Ascending aorta (tissue), 2 donors: Measurements from ENCODE around the gene PTPRS. TPM values are rescaled to one million over a fixed set of nuclear protein-coding genes. Genes with fewer than 3 reads are reported as not detected.

Experiments used
- DNase-seq, 2 donors: peaks; one replicate each; pipeline ENCODE4 v3.0.0-alpha.2; 2019; ENCODE audit warnings: low spot score in 2 of 2
- H3K27ac ChIP-seq, 2 donors: fragments of 200-600 bp; sonication (generic); one replicate each; pipeline ENCODE4 v1.5.1; 2016 to 2017; ENCODE audit warnings: mild to moderate bottlenecking in 1 of 2
- H3K27me3 ChIP-seq: fragments of 200-600 bp; sonication (generic); one replicate; pipeline ENCODE4 v1.5.1; 2017
- H3K36me3 ChIP-seq, 2 donors: fragments of 200-600 bp; sonication (generic); one replicate each; pipeline ENCODE4 v1.5.1; 2016
- H3K4me1 ChIP-seq, 2 donors: fragments of 200-600 bp; sonication (generic); one replicate each; pipeline ENCODE4 v1.5.1; 2016 to 2017; ENCODE audit warnings: mild to moderate bottlenecking in 1 of 2
- H3K4me3 ChIP-seq, 2 donors: fragments of 200-600 bp; sonication (generic); one replicate each; pipeline ENCODE4 v1.5.1; 2016 to 2017; ENCODE audit warnings: mild to moderate bottlenecking in 1 of 2
- H3K9me3 ChIP-seq, 2 donors: fragments of 200-600 bp; sonication (generic); one replicate each; pipeline ENCODE4 v1.5.1; 2016
- intact Hi-C: fragments of 100-400 bp; cut with DNase I; formaldehyde crosslinking; loops from one replicate; pipeline ENCODE4 v1.15.1; 2023
- total RNA-seq: library from RNA; depleted of rRNA; stranded (reverse); fragments of >200 nt; gene quantifications from one replicate; pipeline ENCODE4 v1.1.0, GENCODE V29; 2016
- TF ChIP-seq, protein P1 (sequence below), 3 experiments: fragments of 200-600 bp in 2 of 3; fragments of 450-650 bp in 1 of 3; sonication (generic) in 2 of 3; IDR thresholded peaks; one replicate each; pipeline ENCODE4 v1.5.1; 2016 to 2019; ENCODE audit warnings: antibody characterized with exemption in 3 of 3, mild to moderate bottlenecking in 1 of 3, moderate library complexity in 1 of 3

PTPRS gene
- total RNA-seq, 1 donor from 2014 or later, result 517 TPM

DNA sequence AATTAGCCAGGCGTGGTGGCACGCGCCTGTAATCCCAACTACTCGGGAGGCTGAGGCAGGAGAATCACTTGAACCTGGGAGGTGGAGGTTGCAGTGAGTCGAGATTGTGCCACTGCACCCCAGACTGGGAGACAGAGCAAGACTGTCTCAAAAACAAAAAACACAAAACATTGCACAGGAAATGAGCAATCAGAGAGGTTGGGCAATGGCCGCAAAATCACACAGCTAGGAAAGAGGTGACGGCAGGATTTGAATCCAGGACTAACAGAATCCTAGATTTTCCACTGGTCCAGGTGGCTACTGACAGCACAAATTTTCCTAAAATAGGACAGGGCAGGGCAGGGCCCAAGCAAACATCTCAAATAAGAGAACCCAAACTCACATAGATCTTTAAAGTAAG, 23.3 kb downstream of the PTPRS start:
- Histone ChIP-seq H3K4me1 (no peaks in the 10 kb centered on the region), H3K27me3 (no peaks in the 10 kb centered on the region), H3K36me3 (no peaks in the 10 kb centered on the region), H3K27ac (no peak overlapping the region), H3K9me3 (no peaks in the 10 kb centered on the region), H3K4me3 (no peak overlapping the region)
- intact Hi-C loops, result no loop called here
- no peak for DNase-seq
- TF ChIP-seq, protein P1, sequence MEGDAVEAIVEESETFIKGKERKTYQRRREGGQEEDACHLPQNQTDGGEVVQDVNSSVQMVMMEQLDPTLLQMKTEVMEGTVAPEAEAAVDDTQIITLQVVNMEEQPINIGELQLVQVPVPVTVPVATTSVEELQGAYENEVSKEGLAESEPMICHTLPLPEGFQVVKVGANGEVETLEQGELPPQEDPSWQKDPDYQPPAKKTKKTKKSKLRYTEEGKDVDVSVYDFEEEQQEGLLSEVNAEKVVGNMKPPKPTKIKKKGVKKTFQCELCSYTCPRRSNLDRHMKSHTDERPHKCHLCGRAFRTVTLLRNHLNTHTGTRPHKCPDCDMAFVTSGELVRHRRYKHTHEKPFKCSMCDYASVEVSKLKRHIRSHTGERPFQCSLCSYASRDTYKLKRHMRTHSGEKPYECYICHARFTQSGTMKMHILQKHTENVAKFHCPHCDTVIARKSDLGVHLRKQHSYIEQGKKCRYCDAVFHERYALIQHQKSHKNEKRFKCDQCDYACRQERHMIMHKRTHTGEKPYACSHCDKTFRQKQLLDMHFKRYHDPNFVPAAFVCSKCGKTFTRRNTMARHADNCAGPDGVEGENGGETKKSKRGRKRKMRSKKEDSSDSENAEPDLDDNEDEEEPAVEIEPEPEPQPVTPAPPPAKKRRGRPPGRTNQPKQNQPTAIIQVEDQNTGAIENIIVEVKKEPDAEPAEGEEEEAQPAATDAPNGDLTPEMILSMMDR (IDR thresholded peaks at IDR 0.05), result no peak

DNA sequence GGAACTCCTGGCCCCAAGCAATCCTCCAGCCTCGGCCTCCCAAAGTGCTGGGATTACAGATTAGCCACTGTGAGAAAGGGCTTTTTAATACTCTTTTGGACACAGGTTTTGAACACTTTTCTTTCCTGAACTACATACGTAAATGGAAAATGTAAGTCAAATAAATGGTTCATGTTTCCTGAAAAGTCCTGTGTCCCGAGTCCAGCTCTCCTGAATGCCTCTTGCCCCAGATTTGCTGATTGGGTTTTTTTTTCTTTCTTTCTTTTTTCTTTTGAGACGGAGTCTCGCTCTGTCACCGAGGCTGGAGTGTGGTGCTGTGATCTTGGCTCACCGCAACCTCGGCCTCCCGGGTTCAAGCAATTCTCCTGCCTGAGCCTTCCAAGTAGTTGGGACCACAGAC, 24.5 kb downstream of the PTPRS start:
- H3K4me3 ChIP-seq, result no peak overlapping the region
- intact Hi-C loops, result no loop called here

DNA sequence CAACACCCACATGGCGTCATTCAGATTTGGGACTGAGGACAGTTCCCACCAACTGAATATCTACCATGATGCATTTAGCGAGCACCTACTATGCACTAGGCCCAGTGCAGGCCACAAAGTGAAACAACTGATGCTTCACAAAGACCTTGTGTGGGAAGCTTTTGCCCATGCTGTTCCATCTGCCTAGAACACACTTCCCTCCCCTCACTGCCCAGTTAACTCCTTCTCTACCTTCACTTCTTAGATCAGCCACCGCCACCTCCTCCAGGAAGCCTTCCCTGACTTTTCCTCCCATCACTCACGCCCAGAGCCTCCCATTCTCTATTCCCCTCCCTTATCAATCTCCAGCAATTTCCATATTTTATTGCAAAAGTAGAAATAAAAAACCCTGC, 25.7 kb downstream of the PTPRS start:
- H3K36me3 ChIP-seq, result no peaks in the 10 kb centered on the region
- TF ChIP-seq, protein P1 (IDR thresholded peaks at IDR 0.05), result no peak
- no peak overlapping the region for H3K27ac ChIP-seq
- intact Hi-C loops, result no loop called here
- no peaks in the 10 kb centered on the region for H3K27me3 ChIP-seq
- H3K4me3 ChIP-seq, result no peak overlapping the region
- no peaks in the 10 kb centered on the region for H3K4me1 ChIP-seq
- no peaks in the 10 kb centered on the region for H3K9me3 ChIP-seq
- DNase-seq, result no peak

More for the DNA sequence above, 24.5 kb downstream of the PTPRS start:
- Histone ChIP-seq H3K9me3 (no peaks in the 10 kb centered on the region), H3K27me3 (no peaks in the 10 kb centered on the region), H3K4me1 (no peaks in the 10 kb centered on the region), H3K27ac (no peak overlapping the region), H3K36me3 (no peaks in the 10 kb centered on the region)
- TF ChIP-seq, protein P1 (IDR thresholded peaks at IDR 0.05), result no peak
- DNase-seq, result no peak

DNA sequence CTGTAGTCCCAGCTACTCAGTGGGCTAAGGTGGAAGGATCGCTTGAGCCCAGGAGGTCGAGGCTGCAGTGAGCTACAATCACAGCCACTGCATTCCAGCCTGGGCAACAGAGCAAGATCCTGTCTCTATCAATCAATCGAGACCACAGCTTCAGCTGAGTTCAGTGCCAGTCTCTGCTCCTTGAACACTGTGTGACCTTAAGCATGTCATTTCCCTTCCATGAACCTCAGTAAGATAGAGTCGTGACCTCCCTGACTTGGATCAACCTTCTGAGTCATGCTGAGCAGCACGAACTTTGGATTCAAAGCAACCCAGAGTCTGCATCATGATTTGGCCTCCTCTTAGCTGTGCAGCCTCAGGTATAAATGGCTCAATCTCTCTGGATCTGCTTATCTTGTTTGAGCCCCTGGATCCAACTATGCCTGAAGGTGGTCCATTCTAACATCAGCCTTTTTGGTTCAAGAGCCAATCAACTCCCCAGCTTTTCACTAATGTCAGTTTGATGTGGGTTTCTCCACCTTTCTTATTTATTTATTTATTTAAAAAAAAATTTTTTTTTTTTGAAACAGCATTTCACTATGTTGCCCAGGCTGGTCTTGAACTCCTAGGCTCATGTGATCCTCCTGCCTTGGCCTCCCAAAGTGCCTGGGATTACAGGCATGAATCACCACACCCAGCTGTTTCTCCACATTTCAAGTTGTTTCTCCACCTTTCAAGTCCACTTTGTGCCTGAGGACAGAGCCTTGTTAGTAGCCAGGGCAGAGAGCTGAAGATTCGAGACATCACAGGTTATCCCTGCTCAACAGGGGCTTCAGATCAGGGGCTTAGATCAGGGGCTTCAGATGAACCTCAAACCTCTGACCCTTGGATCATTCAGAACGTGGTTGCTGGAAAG, 26.4 kb downstream of the PTPRS start:
- no peaks in the 10 kb centered on the region for H3K9me3 ChIP-seq
- no peaks in the 10 kb centered on the region for H3K27me3 ChIP-seq
- no peaks in the 10 kb centered on the region for H3K4me1 ChIP-seq
- DNase-seq, result no peak
- no peak overlapping the region for H3K27ac ChIP-seq
- no peak overlapping the region for H3K4me3 ChIP-seq
- intact Hi-C loops, result no loop called here
- no peaks in the 10 kb centered on the region for H3K36me3 ChIP-seq
- TF ChIP-seq, protein P1 (IDR thresholded peaks at IDR 0.05), result no peak

DNA sequence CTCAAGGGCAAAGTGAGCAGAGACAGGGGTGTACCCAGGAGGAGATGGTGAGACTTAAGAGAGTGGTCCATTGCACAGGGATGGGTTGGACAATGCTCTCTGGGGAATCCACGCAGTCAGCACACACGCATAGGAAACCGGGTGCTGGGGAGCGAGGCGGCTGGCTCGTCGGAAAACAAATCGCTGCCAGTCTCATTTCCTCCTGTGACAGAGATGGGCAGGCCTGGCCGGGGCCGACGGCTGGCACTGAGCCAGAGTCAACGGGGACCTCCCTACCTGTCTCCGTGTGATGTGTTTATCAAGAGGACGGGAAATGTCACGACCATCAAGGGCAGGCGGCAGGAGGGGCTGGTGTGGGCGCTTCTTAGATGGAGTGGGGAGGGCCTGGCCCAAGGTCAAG, 27.3 kb downstream of the PTPRS start:
- intact Hi-C loops, result no loop called here
- no peak overlapping the region for H3K27ac ChIP-seq
- peaks cover 0 to 2% of the 10 kb centered on the region in 2 donors for H3K4me1 ChIP-seq
- H3K27me3 ChIP-seq, result no peaks in the 10 kb centered on the region
- H3K36me3 ChIP-seq, result no peaks in the 10 kb centered on the region
- H3K4me3 ChIP-seq, result no peak overlapping the region
- H3K9me3 ChIP-seq, result no peaks in the 10 kb centered on the region
- DNase-seq, result no peak
- TF ChIP-seq, protein P1 (IDR thresholded peaks at IDR 0.05), result no peak
